HG02885 (cell line): Measurements from ENCODE around the gene OCLN.
"Not testable (repeated sequence)": the region's sequence is repeated elsewhere in the genome, so short reads cannot be mapped to it uniquely, and the experiment has no call there.

Source experiments
- ATAC-seq: cut with Tn5 transposase; IDR thresholded peaks from one replicate; pipeline ENCODE4 v1.9.1; 2021; ENCODE audit warnings: mild to moderate bottlenecking; ENCODE audit not compliant: unreplicated experiment, poor library complexity

OCLN gene

DNA sequence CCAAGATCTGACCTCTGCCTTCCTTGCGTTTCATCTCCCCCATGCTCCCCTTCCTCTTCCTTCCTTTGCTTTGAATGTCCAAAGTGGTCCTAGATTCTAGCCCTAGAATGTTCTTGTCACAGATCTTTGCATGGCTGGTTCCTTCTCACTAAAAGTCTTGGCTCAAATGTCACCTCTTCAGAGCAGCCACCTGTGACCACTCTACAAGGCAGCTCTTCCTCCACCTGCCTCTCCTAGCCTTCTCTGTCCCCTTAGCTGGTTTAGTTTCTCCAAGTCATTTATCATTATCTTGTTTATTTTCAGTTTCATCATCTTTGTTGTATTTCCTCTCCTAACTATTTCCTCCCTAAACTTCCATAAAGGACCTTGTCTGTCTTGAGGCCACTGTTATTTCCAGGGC lies 7.1 kb upstream of the OCLN start:
- ATAC-seq, result no peak

DNA sequence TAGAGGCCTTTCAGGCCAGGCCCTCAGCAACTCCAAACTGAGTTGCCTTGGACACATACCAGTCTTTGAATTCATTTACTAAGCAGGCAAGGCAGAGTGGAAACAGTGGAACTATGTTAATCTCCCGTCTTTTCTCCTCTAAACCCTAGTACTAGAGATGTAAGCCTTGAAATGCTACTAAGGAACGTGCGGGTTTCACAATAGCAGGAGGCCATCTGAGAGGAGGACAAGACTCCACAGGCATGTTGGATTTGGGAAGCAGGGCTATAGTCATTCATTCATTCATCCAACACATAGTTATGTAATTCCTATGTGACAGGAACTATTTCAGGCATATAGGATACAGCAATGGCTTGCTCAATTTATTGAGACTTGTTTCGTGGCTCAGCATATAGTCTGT lies 3.3 kb upstream of the OCLN start:
- ATAC-seq, result no peak

DNA sequence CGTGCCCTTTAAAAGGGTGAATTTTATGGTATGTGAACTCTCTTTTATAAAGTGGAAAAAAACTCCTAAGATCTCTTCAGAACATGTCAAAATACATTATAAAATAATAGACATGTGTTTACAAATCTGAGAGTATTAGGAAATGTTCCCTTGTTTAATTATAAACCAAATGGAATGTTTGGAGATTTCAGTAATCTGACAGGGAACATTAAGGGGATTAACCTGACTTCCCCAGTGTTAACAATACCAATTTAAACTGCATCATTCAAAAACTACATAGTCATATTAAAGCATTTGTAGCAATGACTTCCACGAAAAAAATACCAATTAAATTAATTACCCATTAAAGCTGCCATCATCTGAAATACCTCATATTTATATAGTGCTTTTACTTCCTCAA lies 1.6 kb upstream of the OCLN start:
- no peak for ATAC-seq

DNA sequence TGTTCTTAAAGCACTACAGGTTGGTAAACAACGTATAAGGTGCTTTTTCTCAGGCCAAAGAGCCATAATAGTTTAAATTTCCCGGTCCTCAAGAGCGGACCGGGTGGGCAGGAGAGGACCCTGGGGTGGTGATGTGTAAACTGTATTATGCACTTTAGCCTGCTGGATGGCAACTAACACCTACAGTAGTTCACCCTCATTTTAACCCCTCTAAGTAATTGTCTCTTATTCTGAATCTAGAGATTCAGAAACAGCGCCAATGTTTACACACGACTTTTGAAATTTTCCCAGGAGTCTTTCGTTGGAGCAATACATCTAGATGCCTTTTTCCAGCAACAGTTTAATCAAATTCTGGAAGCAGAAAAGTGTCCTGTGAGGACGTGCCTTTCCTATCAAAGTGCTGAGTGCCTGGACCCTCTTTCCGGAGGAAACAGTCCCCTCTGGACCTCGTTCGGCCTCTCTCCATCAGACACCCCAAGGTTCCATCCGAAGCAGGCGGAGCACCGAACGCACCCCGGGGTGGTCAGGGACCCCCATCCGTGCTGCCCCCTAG lies 676 bp upstream of the OCLN start:
- ATAC-seq, result no peak

DNA sequence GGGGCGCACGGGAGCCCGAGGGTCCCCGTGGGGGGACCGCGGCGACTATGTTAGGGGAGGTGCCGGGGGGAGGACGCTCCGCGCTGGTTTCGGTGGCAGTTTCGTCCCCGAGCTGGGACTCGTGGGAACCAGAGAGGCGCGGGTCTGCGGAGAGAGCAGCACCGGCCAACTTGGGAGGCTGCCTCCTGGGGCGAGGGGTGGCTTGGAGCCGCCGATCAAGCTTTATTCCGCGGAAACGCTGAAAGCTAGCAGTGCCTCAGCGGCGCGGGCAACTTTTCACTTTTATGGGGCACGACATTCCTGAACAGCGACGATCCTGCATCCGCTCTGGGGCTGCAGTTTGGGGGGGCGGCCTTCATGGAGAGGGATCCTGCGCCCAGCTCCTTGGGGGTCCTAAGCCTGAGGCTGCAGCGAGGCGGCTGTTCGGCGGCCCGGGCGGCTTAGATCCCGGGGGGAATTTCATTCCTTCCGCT lies 369 bp downstream of the OCLN start:
- ATAC-seq, result peak; percentile 47

DNA sequence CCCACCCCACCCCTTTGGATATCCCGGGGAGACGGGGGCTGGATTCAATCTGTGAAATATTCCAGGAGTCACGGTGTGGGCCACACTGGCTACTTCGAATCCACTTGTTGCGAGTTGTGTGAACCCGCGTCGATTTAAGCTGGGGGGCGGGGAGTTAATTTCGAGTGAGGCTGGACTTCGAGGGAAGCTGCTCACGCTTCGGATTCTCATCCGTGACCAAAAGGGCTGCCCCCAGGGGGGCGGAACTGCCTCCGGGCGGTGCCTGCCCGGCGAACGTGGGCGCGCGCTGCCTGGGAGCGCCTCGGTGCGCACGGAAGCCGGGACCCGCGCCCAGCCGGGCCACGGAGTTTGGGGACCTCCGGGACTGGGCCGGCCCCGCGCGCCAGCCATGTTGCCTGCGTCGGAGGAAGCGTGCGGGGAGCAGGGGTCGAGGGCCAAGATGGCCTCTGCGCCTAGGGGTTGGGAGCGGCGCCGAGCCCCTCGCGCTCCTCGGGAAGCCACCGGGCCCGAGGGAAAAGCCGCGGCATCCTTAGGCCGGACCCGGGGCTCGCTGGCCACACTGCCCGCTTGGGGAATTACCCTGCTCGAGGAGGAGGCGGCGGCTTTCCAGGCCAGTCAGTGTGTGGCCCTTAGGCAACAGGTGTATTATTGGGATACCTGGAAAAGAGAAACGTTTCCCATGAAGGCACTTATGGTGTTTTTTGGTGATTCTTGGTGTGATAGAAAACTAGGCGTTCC lies 975 bp downstream of the OCLN start:
- peak; percentile 37 for ATAC-seq

DNA sequence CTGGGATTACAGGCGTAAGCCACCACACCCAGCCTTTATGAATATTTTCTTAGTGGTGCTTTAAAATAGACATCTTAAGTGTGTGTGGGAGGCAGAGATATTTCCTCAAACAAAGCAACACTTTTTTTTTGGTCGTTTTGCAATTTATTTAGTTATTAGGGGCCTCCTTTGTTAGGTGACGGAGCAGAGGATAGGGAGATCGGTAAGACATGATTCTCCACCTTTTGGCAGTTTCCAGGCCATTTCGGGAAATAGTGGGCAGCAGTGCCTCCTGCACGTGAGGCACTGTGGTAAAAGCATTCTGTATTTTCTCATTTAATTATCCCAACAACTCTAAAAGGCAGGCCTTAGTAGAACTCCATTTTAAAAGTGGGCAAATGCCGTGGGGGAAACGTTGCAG lies 1.9 kb downstream of the OCLN start:
- ATAC-seq, result no peak

DNA sequence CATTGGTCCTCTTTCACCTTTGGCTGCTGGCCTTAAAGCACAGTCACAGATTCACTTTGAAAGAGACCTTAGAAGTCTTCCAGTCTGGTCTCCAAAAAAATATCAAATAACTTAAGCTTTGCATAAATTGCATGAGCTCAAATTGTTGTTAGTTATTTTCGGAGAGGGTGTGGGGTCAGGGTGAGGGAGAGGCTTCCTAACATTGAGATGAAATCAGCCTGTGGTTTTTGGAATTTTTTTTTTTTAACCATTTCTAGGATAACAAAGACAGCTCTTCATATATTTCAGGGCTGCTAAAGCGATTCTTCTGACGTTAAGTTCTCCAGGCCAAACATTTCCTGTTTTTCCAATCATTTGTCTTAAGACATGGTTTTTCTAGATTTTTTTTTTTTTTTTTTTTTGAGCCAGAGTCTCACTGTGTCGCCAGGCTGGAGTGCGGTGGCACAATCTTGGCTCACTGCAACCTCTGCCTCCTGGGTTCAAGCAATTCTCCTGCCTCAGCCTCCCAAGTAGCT lies 4.5 kb downstream of the OCLN start:
- no peak for ATAC-seq

DNA sequence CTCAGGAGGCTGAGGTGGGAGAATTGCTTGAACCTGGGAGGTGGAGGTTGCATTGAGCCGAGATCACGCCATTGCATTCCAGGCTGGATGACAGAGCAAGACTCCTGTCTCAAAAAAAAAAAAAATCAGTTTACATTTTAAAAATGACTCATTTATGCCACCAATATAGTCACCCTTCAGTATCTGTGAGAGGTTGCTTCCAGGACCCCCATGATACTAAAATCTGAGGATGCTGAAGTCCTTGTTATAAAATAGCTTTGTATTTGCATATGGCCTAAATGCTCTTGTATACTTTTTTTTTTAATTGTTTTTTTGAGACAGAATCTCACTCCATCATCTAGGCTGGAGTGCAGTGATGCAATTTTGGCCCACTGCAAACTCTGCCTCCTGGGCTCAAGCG lies 5.8 kb downstream of the OCLN start:
- ATAC-seq, result no peak

DNA sequence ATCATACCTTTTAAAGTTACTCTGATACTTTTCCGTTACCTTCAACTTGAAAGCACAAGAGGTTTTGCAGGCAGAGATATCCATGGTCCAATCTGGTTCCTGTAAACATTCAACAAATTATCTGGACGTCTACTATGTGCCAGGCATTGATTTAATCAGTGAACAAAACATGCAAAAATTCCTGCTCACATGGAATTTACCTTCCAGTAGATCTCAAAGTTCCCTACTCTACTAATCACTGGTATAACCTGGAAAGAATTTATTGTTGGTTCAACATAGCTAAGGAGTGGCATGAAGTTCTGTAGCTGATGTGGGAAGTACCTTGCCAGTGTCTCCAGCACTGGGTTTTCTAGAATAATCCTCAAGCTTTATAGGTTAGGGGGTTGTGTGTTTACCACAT lies 9.8 kb downstream of the OCLN start:
- no peak for ATAC-seq

DNA sequence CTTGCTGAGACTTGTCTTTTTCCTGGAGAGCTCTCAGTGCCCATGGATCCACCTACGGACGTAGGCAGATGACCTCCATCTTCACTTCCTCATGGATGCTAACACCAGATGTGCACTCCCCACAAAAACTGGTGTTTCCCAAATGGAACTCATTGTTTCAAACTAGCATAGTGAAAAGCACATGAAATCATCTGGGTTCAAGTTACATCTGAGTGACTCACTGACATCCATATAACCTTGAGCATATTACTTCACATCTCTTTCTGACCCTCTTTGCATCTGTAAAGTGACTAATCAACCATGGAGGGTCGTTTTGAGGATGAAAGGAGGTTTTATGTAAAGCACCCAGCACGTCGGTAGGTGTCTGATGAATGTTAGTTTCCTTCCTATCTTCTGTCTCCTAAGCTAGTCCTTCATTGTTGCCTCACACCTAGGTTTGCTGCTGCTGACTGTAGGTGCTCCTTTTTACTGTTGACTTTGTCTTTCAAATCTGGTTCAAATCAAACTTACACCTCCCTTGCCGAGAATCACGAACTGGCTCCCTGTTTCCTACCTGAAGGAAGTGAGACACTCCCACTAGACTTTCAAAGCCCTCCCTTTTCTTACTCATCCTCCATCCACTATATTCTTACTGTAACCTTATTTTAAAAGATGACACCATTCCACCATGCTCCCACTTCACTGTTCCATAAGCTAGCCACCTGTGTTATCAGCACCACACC lies 10.3 kb downstream of the OCLN start:
- ATAC-seq, result no peak

DNA sequence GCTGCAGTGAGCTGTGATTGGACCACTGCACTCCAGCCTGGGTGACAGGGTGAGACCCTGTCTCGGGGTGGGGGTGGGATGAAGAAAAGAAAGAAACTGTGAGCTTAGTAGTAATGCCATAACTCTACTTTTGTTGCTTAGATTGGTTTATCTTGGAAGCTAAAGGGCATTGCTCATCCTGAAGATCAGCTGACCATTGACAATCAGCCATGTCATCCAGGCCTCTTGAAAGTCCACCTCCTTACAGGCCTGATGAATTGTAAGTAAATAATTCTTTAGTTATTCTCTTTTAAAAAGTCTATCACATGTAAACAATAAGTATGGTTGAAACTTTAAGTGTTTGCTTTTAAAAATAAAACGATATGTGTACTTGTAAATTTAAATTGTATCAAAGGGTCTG lies 11.4 kb downstream of the OCLN start:
- no peak for ATAC-seq

DNA sequence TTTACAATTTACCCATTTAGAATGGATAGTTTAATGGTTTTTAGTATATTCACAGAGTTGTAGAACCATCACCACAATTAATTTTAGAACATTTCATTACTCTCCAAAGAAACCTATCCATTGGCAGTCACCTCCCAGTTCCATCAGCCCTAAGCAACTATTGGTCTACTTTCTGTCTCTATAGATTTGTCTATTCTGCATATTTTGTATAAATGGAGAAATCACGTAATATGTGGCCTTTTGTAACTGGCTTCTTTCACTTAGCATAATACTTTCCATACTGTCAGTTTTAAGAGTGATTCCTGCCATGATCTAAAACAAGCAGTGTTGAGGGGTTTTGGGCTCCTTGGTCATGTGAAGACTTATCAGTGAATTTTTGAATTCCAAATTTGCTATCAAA lies 12.7 kb downstream of the OCLN start:
- ATAC-seq, result no peak

DNA sequence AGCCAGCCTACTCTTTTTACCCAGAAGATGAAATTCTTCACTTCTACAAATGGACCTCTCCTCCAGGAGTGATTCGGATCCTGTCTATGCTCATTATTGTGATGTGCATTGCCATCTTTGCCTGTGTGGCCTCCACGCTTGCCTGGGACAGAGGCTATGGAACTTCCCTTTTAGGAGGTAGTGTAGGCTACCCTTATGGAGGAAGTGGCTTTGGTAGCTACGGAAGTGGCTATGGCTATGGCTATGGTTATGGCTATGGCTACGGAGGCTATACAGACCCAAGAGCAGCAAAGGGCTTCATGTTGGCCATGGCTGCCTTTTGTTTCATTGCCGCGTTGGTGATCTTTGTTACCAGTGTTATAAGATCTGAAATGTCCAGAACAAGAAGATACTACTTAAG lies 16.6 kb downstream of the OCLN start:
- ATAC-seq, result no peak

DNA sequence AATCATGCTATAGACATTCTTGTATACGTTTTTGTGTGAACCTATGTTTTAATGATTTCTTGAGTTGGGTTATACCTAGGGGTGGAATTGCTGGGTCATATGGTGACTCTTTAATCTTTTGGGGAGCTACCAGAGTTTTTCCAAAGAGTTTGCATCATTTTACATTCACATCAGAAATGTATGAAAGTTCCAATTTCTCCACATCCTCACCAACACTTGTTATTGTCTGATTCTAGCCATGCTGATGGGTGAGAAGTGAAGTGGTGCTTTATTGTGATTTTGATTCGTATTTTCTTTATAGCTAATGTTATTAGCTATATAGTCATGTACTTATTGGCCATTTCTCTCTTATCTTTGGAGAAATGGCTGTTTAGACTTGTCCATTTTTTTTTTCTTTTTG lies 18.1 kb downstream of the OCLN start:
- ATAC-seq, result no peak

DNA sequence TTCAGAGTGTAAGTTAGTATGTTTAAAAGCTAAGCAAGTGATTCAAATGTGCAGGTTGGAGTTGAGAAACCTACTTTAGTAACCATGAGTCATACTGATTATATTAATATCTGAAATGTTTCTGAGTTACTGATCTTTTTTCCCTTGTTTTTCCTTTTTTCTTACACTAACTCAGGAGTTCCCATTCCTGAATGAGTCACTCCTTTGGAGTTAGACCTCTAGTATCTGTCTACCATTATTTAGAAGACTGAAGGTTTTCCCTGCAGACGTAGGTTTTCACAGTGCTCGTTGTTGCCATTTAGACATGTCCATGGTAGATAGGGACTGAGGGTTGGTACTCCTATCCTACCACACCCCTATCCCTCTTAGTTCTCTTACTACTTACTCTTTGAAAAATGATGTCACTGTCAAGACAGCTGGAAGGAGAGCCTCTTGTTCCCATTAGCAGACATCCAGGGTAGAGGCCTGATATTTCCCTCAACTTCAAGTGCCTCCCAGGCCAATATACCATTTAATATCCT lies 20.2 kb downstream of the OCLN start:
- ATAC-seq, result no peak

DNA sequence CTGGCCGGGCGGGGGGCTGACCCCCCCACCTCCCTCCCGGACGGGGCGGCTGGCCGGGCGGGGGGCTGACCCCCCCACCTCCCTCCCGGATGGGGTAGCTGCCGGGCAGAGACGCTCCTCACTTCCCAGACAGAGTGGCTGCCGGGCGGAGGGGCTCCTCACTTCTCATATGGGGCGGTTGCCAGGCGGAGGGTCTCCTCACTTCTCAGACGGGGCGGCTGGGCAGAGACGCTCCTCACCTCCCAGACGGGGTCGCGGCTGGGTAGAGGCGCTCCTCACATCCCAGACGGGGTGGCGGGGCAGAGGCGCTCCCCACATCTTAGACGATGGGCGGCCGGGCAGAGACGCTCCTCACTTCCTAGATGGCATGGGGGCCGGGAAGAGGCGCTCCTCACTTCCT lies 23.0 kb downstream of the OCLN start:
- not testable (repeated sequence) for ATAC-seq

DNA sequence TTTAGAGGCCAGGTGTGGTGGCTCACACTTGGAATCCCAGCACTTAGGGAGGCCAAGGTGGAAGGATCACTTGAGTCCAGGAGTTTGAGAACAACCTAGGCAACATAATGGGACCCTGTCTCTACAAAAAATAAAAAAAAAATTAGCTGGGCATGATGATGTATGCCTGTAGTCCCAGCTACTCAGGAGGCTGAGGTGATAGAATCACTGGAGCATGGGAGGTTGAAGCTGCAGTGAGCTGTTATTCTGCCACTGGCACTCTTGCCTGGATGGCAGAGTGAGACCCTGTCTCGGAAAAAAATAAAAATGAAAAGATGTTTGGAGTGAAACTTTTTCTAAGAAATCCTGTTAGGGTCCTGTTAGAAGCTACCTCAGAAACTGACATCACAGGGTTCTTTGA lies 24.2 kb downstream of the OCLN start:
- ATAC-seq, result no peak

DNA sequence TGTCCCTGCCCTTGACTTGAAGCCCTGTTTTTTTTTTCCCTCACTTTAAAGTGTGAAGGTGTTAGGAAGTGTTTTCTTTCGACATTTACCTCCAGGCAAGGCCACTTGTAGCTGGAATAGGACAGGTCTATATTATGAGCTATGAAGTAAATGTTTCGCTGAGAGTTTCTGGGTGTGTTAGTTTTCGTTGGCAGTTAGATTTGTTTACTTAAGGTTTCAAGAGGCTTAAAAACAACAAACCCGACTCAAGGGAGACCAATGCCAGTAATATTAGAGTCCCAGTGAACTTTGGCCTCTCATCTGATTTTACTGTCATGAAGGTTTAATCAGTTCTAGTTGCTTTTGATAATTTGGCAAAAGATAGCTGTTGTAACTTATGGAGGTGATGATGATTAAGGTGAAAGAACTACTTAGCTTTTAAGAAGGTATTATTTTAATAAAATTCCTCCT lies 25.2 kb downstream of the OCLN start:
- ATAC-seq, result no peak

DNA sequence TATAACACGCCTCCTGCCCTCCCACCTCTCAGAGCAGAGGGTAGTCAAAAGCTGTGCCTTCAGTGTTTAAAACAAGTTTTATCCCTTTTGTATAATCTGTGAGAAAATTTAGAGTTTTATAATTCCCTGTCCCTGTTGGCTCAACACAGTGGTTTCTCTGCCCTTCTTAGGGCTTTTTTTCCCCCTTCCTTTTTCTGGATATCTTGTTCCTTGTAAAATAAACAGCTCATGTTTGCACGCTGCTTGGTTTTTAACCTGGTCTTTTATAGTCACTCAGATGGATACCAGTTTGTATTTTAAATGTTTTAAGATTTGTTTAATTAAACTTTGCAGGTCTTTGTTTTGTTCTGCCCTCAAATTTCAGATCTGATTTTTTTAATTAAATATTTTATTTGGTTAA lies 26.7 kb downstream of the OCLN start:
- no peak for ATAC-seq

DNA sequence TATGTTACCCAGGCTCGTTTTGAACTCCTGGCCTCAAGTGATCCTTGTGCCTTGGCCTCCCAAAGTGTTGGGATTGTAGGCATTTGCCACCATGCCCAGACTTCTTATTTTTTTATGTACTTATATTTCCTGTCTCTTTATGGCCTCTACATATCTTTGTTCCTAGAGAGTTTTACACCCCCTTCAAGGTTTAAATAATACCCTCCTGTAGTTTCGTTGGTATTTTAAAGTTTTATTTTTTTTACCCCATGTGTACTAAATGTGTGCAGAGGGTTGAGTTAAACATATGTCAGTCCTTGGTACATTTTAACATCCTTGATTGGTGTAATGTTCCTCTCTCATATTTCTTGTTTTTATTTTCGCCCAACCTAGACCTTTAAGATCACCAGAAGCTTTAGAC lies 29.4 kb downstream of the OCLN start:
- no peak for ATAC-seq
